GM18505 (cell line): ENCODE measurements around the gene MYO1A.

ENCODE experiments used
- ATAC-seq: cut with Tn5 transposase; IDR thresholded peaks from one replicate; pipeline ENCODE4 v1.9.1; 2021; ENCODE audit not compliant: unreplicated experiment
- POLR2A ChIP-seq: IDR thresholded peaks from 4 replicates; pipeline ENCODE4 v1.6.1; 2011; ENCODE audit warnings: borderline replicate concordance; ENCODE audit not compliant: insufficient read depth, insufficient read length; ENCODE audit errors: extremely low read depth

The MYO1A gene

GRCh38 chr12:57009949-57010626 is 39.8 kb downstream of the MYO1A start:
- TF ChIP-seq POLR2A, result no peak

GRCh38 chr12:57008178-57008577 is 41.8 kb downstream of the MYO1A start:
- no peak for TF ChIP-seq POLR2A

More at GRCh38 chr12:57009949-57010626, 39.8 kb downstream of the MYO1A start:
- no peak for ATAC-seq

GRCh38 chr12:57006809-57007475 is 43.0 kb downstream of the MYO1A start:
- no peak for TF ChIP-seq POLR2A
- ATAC-seq, result no peak

More at GRCh38 chr12:57008178-57008577, 41.8 kb downstream of the MYO1A start:
- no peak for ATAC-seq

- peak; percentile 65 for ATAC-seq
- peak; percentile 76 for TF ChIP-seq POLR2A
Observed at GRCh38 chr12:57005980-57006808, 43.7 kb downstream of the MYO1A start, which contains the start of gene ZBTB39. ZBTB39 (minus strand) TSS chr12:57006546; CDS start chr12:57004917, 1,629 bp downstream.

GRCh38 chr12:57004651-57005050 is 45.3 kb downstream of the MYO1A start:
- ATAC-seq, result no peak
- no peak for TF ChIP-seq POLR2A

GRCh38 chr12:57003395-57003794 is 46.5 kb downstream of the MYO1A start:
- no peak for TF ChIP-seq POLR2A
- no peak for ATAC-seq

- TF ChIP-seq POLR2A, result no peak
- no peak for ATAC-seq
Observed at GRCh38 chr12:57001448-57001906, 48.5 kb downstream of the MYO1A start.

GRCh38 chr12:57000393-57000792 is 49.5 kb downstream of the MYO1A start:
- no peak for ATAC-seq

GRCh38 chr12:56999456-56999855 is 50.5 kb downstream of the MYO1A start:
- TF ChIP-seq POLR2A, result no peak
- no peak for ATAC-seq

More at GRCh38 chr12:57000393-57000792, 49.5 kb downstream of the MYO1A start:
- no peak for TF ChIP-seq POLR2A

- ATAC-seq, result peak; percentile 58
- TF ChIP-seq POLR2A, result no peak
Observed at GRCh38 chr12:56998981-56999380, 50.9 kb downstream of the MYO1A start.

- no peak for ATAC-seq
- no peak for TF ChIP-seq POLR2A
Observed at GRCh38 chr12:56998316-56998715, 51.6 kb downstream of the MYO1A start.

GRCh38 chr12:56996793-56997545 is 53.0 kb downstream of the MYO1A start:
- TF ChIP-seq POLR2A, result no peak
- ATAC-seq, result no peak
